ENCODE data around the gene STARD8. TPM values are rescaled to one million over a fixed set of nuclear protein-coding genes. Genes with fewer than 3 reads are reported as not detected.

STARD8 gene, protein sequence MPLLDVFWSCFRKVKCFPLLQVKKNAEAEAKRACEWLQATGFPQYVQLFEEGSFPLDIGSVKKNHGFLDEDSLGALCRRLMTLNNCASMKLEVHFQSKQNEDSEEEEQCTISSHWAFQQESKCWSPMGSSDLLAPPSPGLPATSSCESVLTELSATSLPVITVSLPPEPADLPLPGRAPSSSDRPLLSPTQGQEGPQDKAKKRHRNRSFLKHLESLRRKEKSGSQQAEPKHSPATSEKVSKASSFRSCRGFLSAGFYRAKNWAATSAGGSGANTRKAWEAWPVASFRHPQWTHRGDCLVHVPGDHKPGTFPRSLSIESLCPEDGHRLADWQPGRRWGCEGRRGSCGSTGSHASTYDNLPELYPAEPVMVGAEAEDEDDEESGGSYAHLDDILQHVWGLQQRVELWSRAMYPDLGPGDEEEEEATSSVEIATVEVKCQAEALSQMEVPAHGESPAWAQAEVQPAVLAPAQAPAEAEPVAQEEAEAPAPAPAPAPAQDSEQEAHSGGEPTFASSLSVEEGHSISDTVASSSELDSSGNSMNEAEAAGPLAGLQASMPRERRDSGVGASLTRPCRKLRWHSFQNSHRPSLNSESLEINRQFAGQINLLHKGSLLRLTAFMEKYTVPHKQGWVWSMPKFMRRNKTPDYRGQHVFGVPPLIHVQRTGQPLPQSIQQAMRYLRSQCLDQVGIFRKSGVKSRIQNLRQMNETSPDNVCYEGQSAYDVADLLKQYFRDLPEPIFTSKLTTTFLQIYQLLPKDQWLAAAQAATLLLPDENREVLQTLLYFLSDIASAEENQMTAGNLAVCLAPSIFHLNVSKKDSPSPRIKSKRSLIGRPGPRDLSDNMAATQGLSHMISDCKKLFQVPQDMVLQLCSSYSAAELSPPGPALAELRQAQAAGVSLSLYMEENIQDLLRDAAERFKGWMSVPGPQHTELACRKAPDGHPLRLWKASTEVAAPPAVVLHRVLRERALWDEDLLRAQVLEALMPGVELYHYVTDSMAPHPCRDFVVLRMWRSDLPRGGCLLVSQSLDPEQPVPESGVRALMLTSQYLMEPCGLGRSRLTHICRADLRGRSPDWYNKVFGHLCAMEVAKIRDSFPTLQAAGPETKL
- total RNA-seq, result 10 to 100 TPM; 14.0 to 25.4 (median 14.9) TPM

GRCh38 chrX:68647156-68647957 is at the start of gene STARD8:
TSS of gene STARD8 (plus strand) at chrX:68647666. CDS start at chrX:68647883, 217 bp downstream.
- TF ChIP-seq CTCF (IDR thresholded peaks at IDR 0.05; ENCODE audit: low read depth), result no peak

- no peak for TF ChIP-seq CTCF (IDR thresholded peaks at IDR 0.05; ENCODE audit: low read depth)
Measured at GRCh38 chrX:68598841-68599240, 48.6 kb upstream of the STARD8 start.

GRCh38 chrX:68599256-68600152 is 48.0 kb upstream of the STARD8 start:
- TF ChIP-seq CTCF (IDR thresholded peaks at IDR 0.05; ENCODE audit: low read depth), result no peak

- no peak for TF ChIP-seq CTCF (IDR thresholded peaks at IDR 0.05; ENCODE audit: low read depth)
Measured at GRCh38 chrX:68627986-68628385, 19.5 kb upstream of the STARD8 start.

GRCh38 chrX:68631336-68631735 is 16.1 kb upstream of the STARD8 start:
- TF ChIP-seq CTCF (IDR thresholded peaks at IDR 0.05; ENCODE audit: low read depth), result no peak

DNA sequence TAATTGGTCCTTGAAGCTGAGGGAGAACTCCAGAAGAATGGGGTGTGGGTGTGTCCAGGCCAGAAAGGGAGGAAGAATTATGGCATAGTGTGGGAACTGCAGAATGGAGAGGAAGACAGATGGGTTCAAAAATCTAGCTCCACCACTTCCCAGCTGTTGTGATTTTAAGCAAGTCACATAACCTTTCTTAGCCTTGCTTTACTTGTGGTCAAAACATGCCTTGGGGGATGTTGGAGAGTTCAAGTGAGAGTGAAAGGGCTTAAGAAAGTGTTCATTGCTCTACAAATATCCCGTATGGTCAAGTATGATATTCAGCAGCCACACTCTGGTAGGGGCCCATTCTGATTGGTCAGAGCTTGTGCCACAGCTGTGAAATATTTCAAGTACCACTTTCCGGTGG is 15.0 kb upstream of the STARD8 start:
- no peak for TF ChIP-seq CTCF (IDR thresholded peaks at IDR 0.05; ENCODE audit: low read depth)

Data from subcutaneous adipose tissue (tissue), 4 donors.